Esophagus muscularis mucosa (tissue), 4 donors: ENCODE data around the gene TTLL1. TPM values are rescaled to one million over a fixed set of nuclear protein-coding genes. Genes with fewer than 3 reads are reported as not detected.
A peak's percentile ranks its signal among the peaks of the same experiment; 100 is the strongest.

Source experiments
- DNase-seq: peaks from one replicate; pipeline ENCODE4 v3.0.0-alpha.2; 2017; ENCODE audit errors: extremely low spot score
- H3K27ac ChIP-seq, 4 donors: fragments of 200-600 bp; sonication (generic); replicated peaks in 1 of 4; 1 replicate in 3 of 4; 2 replicates in 1 of 4; pipeline ENCODE4 v1.5.1; 2016 to 2019; ENCODE audit warnings: mild to moderate bottlenecking in 1 of 4
- H3K27me3 ChIP-seq, 4 donors: fragments of 200-600 bp; sonication (generic); one replicate each; pipeline versions ENCODE4 v1.5.1 to v1.6.0; 2016 to 2019
- H3K36me3 ChIP-seq, 4 donors: fragments of 200-600 bp; sonication (generic); one replicate each; pipeline ENCODE4 v1.5.1; 2016 to 2019
- H3K4me1 ChIP-seq, 4 donors: fragments of 200-600 bp; sonication (generic); one replicate each; pipeline ENCODE4 v1.5.1; 2016 to 2019
- H3K4me3 ChIP-seq, 4 donors: fragments of 200-600 bp; sonication (generic); 1 replicate in 2 of 4; 2 replicates in 2 of 4; pipeline ENCODE4 v1.5.1; 2016 to 2019; ENCODE audit warnings: mild to moderate bottlenecking in 4 of 4, moderate library complexity in 1 of 4
- H3K9me3 ChIP-seq, 4 donors: fragments of 200-600 bp; sonication (generic); 1 replicate in 3 of 4; 2 replicates in 1 of 4; pipeline ENCODE4 v1.5.1; 2016 to 2019
- CTCF ChIP-seq, 3 experiments: fragments of 200-600 bp in 2 of 3; fragments of 450-650 bp in 1 of 3; sonication (generic) in 2 of 3; IDR thresholded peaks; one replicate each; pipeline ENCODE4 v1.5.1; 2017 to 2019; ENCODE audit warnings: antibody characterized with exemption in 3 of 3, mild to moderate bottlenecking in 2 of 3, moderate library complexity in 1 of 3
- EP300 ChIP-seq: sonication (generic); formaldehyde crosslinking; IDR thresholded peaks from one replicate; pipeline ENCODE4 v1.6.1; 2017; ENCODE audit warnings: antibody characterized with exemption
- POLR2A ChIP-seq: fragments of 450-650 bp; IDR thresholded peaks from one replicate; pipeline ENCODE4 v1.6.1; 2017; ENCODE audit warnings: antibody characterized with exemption, moderate library complexity, mild to moderate bottlenecking, low read depth
- POLR2AphosphoS5 ChIP-seq, 2 donors: sonication (generic); formaldehyde crosslinking; IDR thresholded peaks; one replicate each; pipeline ENCODE4 v1.6.1; 2017; ENCODE audit warnings: antibody characterized with exemption in 2 of 2
- WGBS: methylation state at CpG from one replicate; pipeline ENCODE4 v1.1.5; 2018; 5-methylcytosine and 5-hydroxymethylcytosine counted together
- intact Hi-C: fragments of 100-400 bp; cut with DNase I; formaldehyde crosslinking; loops from one replicate; pipeline ENCODE4 v1.15.1; 2023
- total RNA-seq, 4 donors: library from RNA; depleted of rRNA; stranded (reverse); fragments of >200 nt; gene quantifications; one replicate each; pipeline versions ENCODE4 v1.1.0 to v1.2.1, GENCODE V29; 2016

Gene TTLL1
- total RNA-seq: 1 to 10 TPM; 2.8 to 7.3 (median 4.1) TPM

- WGBS: 6% methylated on average over 40 of the region's 64 CpGs
- Histone ChIP-seq H3K9me3 (no peaks in the 10 kb centered on the region), H3K27me3 (no peaks in the 10 kb centered on the region), H3K36me3 (peaks cover 0 to 6% (median 0%) of the 10 kb centered on the region in 4 donors), H3K4me3 (peak within 1 kb of the TSS; percentile 75 to 85 (median 81)), H3K4me1 (peaks cover 12 to 16% (median 15%) of the 10 kb centered on the region in 4 donors), H3K27ac (peak within 1 kb of the TSS; percentile 50 to 74 (median 60))
- intact Hi-C loops: no loop called here
- TF ChIP-seq POLR2A: no peak
- TF ChIP-seq POLR2AphosphoS5 (IDR thresholded peaks at IDR 0.05): peak; percentile 61 to 76
- TF ChIP-seq EP300: no peak
- TF ChIP-seq CTCF (IDR thresholded peaks at IDR 0.05): peak in 2 of 3 experiments; percentile 22 to 25
- DNase-seq: peak; percentile 94
Observed at GRCh38 chr22:43088984-43089717, at the start of gene TTLL1. Gene TTLL1 (minus strand): TSS chr22:43089391. CDS start chr22:43075586, 13,805 bp downstream.

- no peak for TF ChIP-seq POLR2A
- no peak for TF ChIP-seq POLR2AphosphoS5 (IDR thresholded peaks at IDR 0.05)
- TF ChIP-seq CTCF (IDR thresholded peaks at IDR 0.05): no peak
- no peak for TF ChIP-seq EP300
- Histone ChIP-seq H3K4me3 (no peak overlapping the region), H3K4me1 (peaks cover 10 to 26% (median 21%) of the 10 kb centered on the region in 4 donors), H3K27me3 (no peaks in the 10 kb centered on the region), H3K9me3 (no peaks in the 10 kb centered on the region), H3K27ac (no peak overlapping the region), H3K36me3 (peaks cover 40 to 93% (median 88%) of the 10 kb centered on the region in 4 donors)
- intact Hi-C loops: no loop called here
- DNase-seq: no peak
- 78% methylated on average over 10 of the region's 10 CpGs for WGBS
Observed at GRCh38 chr22:43136801-43137200, 47.6 kb upstream of the TTLL1 start.

DNA sequence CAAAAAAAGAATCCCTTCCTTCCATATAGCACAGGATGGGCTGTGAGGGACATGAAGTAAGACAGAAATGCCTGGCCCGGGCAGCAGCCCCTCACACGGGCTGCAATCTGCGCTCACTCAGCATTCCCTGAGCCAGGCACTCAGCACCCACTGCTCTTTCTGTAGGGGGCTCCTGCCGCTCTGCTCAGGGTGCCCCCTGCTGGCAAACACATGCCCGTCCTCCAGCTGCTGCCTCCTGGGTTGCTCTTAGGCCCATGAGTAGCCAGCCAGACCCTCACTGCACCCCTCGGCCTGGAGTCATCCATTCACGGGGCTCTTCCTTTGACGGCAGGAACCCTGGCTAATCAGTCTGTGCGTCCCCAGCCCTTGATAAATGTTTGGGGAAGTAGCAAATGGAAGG is 47.1 kb upstream of the TTLL1 start:
- intact Hi-C loops: no loop called here
- Histone ChIP-seq H3K27ac (no peak overlapping the region), H3K36me3 (peaks cover 40 to 99% (median 89%) of the 10 kb centered on the region in 4 donors), H3K4me3 (no peak overlapping the region), H3K9me3 (no peaks in the 10 kb centered on the region), H3K4me1 (peaks cover 4 to 24% (median 19%) of the 10 kb centered on the region in 4 donors), H3K27me3 (no peaks in the 10 kb centered on the region)
- TF ChIP-seq CTCF (IDR thresholded peaks at IDR 0.05) (peak in 2 of 3 experiments; percentile 29 to 52), POLR2A (no peak), EP300 (no peak), POLR2AphosphoS5 (IDR thresholded peaks at IDR 0.05) (no peak)
- WGBS: 38% methylated on average over 9 of the region's 9 CpGs
- DNase-seq: no peak

DNA sequence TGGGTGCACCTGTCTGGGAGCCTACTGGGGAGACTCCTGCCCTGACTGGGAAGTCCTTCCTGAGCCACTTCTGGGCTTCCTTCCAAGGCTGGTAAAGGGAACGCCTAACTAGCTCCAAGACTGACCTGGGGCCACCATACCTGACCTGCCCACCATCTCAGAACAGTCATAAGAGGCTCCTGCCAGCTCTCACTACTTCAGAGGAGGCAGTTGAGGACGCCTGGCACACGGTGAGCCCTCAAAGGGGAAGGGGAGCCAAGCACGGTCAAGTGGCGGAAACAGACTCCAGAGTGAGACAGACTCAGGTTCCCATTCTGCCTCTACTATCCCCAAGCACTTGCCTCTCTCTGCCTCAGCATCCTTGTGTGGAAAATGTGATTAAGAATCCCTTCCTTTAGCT is 46.4 kb upstream of the TTLL1 start:
- Histone ChIP-seq H3K4me1 (peaks cover 0 to 18% (median 16%) of the 10 kb centered on the region in 4 donors), H3K27ac (no peak overlapping the region), H3K9me3 (no peaks in the 10 kb centered on the region), H3K36me3 (peaks cover 35 to 99% (median 85%) of the 10 kb centered on the region in 4 donors), H3K27me3 (no peaks in the 10 kb centered on the region), H3K4me3 (no peak overlapping the region)
- no peak for DNase-seq
- 89% methylated on average over 3 of the region's 5 CpGs for WGBS
- TF ChIP-seq POLR2AphosphoS5 (IDR thresholded peaks at IDR 0.05) (no peak), EP300 (no peak), POLR2A (no peak), CTCF (IDR thresholded peaks at IDR 0.05) (no peak)
- intact Hi-C loops: no loop called here
